NCI-H187 treated with DMSO at 0.1 percent for 48 hours (cell line): ENCODE results near the gene PINK1.
"Not testable (repeated sequence)": the region's sequence is repeated elsewhere in the genome, so short reads cannot be mapped to it uniquely, and the experiment has no call there.

ENCODE experiments used
- DNase-seq: peaks from one replicate; lab custom pipeline; 2025; lab: John Stamatoyannopoulos, UW

The PINK1 gene

DNA sequence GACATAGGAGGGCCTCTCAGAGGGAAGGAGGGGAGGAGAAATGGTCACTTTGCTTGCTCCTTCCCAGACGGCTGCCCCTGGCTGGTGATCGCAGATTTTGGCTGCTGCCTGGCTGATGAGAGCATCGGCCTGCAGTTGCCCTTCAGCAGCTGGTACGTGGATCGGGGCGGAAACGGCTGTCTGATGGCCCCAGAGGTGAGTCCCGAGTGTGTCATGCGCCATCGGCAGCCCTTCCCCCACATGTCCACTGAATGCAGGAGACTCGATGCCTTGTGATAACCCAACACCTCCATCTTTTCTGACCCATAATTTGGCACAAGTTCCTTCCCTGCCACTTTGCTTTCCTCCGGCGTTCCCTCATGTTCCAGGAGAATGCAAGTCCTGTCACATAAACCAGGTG lies 15.2 kb downstream of the PINK1 start:
- DNase-seq: no peak

- DNase-seq: no peak
Observed at GRCh38 chr1:20648946-20649345, 15.7 kb downstream of the PINK1 start.

DNA sequence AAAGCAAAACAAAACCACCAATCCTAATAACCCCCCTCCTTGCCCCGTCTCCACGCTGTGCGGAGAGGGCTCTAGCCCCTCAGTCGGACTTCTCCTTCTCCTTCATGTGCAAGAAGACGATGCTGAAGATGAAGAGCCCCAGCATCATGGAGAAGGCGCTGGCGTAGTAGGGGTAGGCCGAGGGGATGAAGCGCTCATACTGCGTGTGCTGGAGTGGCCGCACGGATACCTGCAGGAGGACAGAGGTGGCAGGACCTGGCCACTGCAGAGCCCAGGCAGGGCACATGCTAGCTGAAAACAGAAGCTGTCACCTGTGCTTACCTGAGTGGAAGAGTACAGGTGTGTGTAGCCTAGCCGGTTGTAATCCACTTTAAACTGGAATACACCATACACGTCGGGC lies 19.0 kb downstream of the PINK1 start:
- no peak for DNase-seq

- no peak for DNase-seq
Observed at GRCh38 chr1:20654104-20654690, 20.9 kb downstream of the PINK1 start.

DNA sequence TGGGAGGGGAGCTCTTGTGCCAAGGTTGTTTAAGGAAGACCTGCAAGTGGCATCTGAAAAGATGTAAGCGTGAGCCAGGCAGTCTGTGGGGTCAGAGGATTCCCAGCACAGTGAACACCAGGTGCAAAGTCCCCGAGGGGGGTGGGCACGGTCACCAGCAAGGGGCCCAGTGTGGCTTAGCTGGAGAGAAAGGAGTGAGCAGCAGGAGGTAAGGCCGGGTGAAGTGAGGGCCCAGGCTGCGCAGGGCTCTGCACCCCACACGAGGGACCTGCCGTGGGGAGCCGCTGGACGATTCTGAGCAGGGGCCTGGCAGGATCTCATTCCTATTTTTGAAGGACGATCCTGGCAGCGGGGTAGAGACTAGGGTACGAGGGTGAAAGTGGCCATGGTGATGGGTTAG lies 23.8 kb downstream of the PINK1 start:
- no peak for DNase-seq

DNA sequence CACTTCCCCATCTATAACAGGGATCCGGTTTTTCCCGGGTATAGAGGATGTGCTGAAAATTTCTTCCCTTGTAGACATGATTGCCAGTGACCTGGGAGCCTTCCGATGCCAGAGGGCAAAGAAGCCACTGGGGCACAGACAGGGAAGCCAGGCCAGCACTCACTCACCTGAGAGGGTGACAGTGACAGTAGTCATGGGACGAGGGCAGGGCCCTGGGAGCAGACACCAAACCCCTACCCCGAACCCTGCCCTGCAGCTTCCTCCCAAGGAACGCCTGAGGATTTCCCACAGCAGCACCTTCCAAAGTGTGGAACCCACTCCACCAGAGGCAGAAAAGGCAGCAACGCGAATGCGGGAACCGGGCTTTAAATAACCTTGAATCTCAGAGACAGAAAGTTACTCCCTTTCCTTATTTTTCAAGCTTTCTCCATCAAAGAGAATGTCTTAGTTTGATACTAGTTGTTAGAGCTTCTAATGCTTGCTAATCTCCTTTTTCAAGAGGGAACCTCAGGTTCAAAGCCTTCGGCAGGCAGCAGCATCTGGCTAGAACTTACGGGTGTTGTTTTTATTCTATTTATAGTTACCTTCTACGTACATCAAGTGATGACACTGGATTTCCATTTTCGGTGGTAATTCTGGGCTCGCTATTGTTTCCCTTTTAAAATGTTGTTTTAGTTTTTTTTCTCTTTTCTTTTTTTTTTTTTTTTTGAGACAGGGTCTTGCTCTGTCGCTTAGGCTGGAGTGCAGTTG lies 25.1 kb downstream of the PINK1 start:
- no peak for DNase-seq

- DNase-seq: no peak
Observed at GRCh38 chr1:20660363-20660762, 27.1 kb downstream of the PINK1 start.

DNA sequence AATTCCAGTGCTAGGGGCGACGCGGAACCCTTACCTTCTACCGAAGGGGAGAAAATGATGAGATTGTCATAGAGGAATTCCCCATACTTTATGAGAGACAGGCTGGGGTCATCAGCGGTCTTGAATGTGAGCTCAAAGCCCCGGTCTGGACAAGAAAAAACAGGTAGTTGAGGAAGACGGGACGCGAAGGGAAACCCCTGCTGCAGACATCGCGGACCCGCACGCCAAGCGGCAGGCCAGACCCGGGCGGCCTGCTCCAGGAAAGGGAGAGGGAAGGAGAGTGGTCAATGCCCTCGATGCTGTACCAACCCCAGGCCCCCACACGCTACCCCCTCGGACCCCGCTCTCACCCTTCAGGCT lies 27.6 kb downstream of the PINK1 start:
- no peak for DNase-seq

DNA sequence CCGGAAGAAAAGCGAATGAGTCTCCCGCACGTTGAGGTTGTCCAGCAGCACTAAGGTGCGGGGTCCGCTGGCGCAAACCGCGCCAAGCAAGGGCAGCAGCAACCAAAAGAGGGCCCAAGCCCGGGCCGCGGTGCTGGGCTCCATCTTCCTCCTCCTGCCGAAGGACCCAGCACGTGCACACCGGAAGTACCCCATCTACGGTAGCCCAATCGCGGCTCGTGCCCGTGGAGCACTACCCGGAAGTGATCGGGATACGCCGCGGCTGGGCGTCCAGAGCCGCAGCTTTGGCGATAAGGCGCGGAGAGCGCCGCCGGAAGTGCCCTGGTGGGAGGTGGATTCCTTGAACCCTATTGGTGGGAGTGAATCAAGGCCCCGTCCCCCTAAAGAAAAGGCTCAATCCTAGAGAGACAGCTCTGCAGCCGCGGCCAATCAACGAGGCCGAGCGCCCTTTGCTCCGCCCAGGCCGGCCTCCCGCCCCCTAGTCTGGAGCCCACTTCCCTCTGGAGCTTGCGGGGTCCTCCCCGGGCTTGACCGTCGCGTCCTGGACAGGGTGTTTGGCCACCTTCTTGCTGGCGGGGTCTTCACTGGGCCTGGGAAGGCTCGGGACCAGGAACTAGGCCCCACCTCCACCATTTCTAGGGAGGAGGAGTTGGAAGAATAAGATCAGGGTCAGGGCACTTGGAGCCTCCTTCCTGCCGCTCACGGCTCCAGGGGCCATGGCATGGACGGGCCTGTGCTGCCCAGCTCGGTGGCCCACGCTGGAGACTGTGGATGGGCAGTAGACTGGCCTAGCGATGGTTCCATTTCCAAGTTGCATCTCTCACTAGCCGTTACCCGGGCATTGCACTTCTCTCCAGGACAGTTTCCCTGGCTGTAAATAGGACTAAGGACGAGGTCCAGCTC lies 28.2 kb downstream of the PINK1 start, which contains the start of gene DDOST:
Gene DDOST, minus strand, starts transcription at position 163 of the 903 bp plus-strand sequence. Its CDS starts 19 bp downstream, at position 144.
- peak; percentile 90 for DNase-seq

DNA sequence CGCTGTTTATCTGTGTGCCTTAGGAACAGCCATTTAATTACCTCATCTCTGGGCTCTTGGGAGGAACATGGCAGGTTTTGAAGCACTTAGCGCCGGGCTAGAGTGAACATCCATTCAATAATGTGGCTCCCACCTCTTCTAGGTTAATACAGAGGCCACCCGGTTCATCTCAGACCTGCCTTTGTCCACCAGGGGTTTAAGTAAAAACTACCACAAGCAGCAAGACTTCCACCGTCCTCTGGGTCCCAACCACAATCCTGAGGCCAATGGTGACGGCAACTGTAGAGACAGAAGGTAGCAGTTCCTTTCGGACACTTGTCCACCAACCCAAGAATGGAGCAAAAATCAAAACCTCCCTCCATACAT lies 28.8 kb downstream of the PINK1 start:
- no peak for DNase-seq

DNA sequence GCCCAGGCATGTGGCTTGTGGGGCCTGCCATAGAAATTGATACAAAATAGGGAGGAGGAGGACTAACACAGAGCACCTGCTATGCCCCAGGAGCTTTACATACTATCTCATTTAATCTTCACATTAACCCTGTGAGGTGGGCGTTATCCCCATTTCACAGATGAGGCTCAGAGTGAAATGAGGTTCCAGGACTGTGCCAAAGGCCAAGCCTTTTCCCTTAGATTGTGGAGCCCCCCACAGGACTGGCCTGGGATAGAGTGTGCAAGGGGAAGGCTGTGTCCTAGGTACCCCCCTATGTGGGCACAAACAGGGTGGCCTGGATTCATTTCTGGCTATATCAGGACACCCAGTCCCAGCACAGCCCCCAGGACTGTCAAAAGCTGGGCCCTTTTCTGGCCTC lies 30.1 kb downstream of the PINK1 start:
- DNase-seq: no peak

DNA sequence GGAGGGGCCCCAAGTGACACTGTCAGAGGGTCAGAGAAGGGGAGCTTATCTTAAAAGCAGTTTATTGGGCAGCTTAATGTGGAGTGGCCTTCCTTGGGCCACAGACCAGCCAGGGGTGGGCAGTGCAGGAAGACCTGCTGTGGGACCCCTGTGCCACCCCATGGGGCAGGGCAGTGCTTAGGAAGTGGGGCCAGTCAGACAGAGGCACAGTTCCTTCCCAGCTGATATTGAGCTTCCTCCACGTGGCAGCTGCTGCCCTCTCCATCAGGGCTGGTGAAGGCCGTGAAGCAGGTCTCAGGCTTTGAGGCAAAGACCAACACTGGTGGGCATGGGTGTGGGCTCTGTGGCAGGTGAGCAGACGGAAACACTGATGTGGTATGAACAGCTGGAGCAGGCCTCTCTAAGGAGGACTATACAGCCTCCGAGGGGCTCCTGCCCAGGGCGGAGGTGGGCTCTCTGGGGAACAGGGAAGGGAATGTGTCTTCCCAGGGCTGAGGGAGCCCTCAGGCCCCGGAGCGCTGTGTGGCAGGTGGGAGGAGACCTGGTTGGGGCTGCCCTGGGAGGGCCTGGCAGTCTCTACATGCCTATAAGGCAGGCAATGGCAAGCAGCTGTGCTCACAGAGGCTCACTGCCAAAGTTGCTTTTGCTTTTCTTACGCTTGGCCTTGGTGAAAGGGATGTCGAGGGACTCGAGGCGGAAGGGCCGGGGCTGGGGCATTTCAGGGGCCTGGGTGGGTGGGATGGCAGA lies 30.9 kb downstream of the PINK1 start:
- DNase-seq: no peak

GRCh38 chr1:20665726-20666125 lies 32.5 kb downstream of the PINK1 start:
- no peak for DNase-seq

DNA sequence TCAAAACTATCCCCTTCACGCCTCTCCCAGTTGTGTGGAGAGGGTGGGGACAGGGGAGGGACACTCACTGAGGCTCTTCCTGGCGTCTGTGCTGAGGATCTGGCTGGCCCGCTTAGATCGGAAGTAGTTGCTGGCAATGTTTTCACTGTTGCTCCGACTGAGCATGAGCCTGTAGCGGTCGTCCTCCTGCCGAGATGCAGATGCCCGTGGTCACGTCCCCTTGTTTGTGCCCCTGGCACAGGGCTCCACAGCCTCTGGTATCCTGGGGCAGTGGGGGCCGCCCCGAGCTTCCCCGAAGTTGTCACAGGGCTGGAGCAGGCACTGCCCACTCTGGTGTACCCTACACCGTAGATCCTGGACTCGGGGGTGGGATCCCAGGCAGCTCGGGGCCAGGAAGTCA lies 32.9 kb downstream of the PINK1 start:
- DNase-seq: no peak

DNA sequence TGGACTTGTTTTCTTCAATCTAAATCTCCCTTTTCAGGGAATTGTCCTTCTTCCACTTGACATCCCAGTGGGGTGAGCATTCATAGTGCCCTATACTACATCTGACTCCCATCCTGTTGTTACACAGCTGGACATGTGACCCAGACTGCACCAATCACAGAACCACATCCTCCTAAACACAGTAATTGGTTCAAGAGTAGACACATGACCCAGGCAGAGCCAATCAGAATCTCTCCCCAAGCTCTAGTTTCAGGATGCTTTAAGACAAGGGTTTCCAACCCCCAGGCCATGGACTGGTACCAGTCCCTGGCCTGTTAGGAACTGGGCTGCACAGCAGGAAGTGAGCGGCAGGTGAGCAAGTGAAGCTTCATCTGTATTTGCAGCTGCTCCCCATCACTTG lies 33.5 kb downstream of the PINK1 start:
- no peak for DNase-seq

- DNase-seq: no peak
Observed at GRCh38 chr1:20668581-20668980, 35.3 kb downstream of the PINK1 start.

DNA sequence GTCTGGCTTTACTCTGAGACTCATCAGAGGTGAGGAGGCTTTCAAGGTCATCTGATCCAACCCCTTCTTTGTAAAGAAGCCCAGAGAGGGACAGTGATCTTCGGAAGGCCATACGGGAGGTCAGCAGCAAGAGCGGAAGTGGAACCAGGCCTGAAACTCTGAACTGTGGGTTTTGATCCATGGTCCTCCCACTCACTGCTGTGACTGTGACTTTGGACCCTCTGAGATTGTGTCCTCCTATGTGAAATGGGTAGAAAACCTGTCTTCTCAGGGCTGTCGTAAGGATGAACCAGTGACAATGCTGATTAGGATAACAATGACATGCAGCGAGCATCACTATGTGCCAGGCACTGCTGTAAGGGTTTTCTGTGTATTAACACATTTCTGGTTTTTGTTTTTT lies 37.7 kb downstream of the PINK1 start:
- no peak for DNase-seq

DNA sequence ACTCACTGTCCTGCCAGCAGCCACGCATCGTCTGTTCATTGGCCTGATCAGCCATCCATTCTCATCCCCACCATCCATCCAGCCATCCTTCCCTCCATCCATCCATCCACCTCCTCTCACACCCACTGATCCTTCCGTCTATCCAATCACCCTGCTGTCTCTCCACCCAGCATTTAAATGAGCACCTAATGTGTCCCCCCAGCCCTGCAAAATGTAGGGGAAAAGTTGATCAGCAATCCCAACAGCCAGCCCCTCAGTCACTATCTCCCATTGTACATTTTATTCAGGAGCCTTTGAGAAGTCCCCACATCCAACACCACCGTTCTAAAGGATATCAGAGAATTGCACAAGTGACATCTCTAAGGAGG lies 39.0 kb downstream of the PINK1 start:
- no peak for DNase-seq

GRCh38 chr1:20673626-20674025 lies 40.4 kb downstream of the PINK1 start:
- not testable (repeated sequence) for DNase-seq

GRCh38 chr1:20678599-20678998 lies 45.3 kb downstream of the PINK1 start:
- no peak for DNase-seq

GRCh38 chr1:20680269-20680668 lies 47.0 kb downstream of the PINK1 start:
- DNase-seq: no peak

DNA sequence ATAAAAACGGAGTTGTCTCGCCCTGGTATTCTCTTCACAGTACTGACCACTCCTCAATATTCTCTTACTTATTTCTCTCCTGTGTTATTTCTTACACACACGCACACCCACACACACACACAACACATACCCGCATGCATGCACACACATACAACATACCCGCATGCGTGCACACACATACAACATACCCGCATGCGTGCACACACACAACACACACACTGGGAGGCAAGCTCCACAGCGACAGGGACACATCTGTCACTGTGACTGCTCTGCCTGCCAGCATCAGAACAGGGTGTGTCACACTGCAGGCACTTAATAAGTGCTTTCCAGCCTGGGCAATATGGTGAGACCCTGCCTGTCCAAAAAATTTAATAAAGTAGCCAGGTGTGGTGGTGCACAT lies 48.7 kb downstream of the PINK1 start:
- DNase-seq: no peak
